Activated naive CD8-positive, alpha-beta T cell treated with anti-CD3 and anti-CD28 coated beads for 36 hours (primary cell): Measurements from ENCODE around the gene GATA2. TPM values are rescaled to one million over a fixed set of nuclear protein-coding genes. Genes with fewer than 3 reads are reported as not detected.

Experiments
- DNase-seq: peaks from one replicate; pipeline ENCODE4 v3.0.0; 2021
- H3K27ac Mint-ChIP-seq: one replicate; pipeline ENCODE4 v1.8.0; 2022; ENCODE audit warnings: mild to moderate bottlenecking, moderate library complexity, mixed read lengths
- H3K27me3 Mint-ChIP-seq: one replicate; pipeline ENCODE4 v1.8.0; 2022; ENCODE audit warnings: mild to moderate bottlenecking, mixed read lengths
- H3K36me3 Mint-ChIP-seq: one replicate; pipeline ENCODE4 v1.8.0; 2021; ENCODE audit warnings: mild to moderate bottlenecking, mixed read lengths
- H3K4me1 Mint-ChIP-seq: one replicate; pipeline ENCODE4 v1.8.0; 2021; ENCODE audit warnings: mixed read lengths
- H3K4me3 Mint-ChIP-seq: one replicate; pipeline ENCODE4 v1.8.0; 2022; ENCODE audit warnings: mild to moderate bottlenecking, moderate library complexity, mixed read lengths
- H3K9me3 Mint-ChIP-seq: one replicate; pipeline ENCODE4 v1.8.0; 2022; ENCODE audit warnings: mixed read lengths
- total RNA-seq, 2 experiments: library from RNA; stranded (reverse); gene quantifications; one replicate each; pipeline ENCODE4 v1.2.3, GENCODE V29; 2021

Gene GATA2
- total RNA-seq, 2 experiments from 2014 or later = 0.24 TPM; not detected in 1

DNA sequence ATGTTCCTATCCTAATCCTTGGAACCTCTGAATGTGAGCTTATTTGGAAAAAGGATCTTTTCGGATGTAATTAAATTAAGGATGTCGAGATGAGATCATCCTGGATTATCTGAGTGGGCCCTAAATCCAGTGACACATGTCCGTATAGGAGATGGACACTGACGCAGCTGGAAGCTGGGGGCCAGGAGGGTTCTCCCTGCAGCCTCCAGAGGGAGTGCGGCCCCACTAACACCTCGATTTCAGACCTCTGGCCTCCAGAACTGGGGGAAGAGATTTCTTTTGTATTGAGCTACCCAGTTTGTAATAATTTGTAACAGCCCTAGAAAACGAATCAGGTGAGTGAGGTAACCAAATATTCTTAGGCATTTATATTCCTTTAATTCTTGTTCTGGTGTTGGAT lies 28.8 kb downstream of the GATA2 start:
- H3K4me3 Mint-ChIP-seq = no peak overlapping the region
- H3K27ac Mint-ChIP-seq = no peak overlapping the region
- no peaks in the 10 kb centered on the region for H3K27me3 Mint-ChIP-seq
- no peaks in the 10 kb centered on the region for H3K9me3 Mint-ChIP-seq
- no peaks in the 10 kb centered on the region for H3K36me3 Mint-ChIP-seq
- H3K4me1 Mint-ChIP-seq = peaks cover 9% of the 10 kb centered on the region
- no peak for DNase-seq

DNA sequence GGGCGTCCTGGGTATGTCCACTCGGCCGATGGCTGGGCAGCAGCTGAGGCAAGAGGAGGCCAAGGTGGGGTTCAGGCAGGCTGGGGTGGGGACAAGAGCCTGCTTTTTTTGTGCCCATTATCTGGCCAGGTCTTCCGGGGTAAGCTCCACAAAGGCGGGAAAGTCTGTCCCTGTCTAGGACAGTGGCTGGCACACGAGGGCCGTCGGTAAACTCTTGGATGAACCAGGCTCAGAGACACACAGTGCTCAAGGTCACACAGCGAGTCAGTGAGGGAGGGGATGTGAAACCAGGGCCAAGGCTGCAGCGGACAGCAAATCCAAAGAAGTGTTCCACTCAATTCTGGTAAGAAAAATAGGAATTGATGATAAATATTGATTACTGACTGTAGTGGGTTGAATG lies 29.2 kb downstream of the GATA2 start:
- no peak overlapping the region for H3K27ac Mint-ChIP-seq
- no peaks in the 10 kb centered on the region for H3K27me3 Mint-ChIP-seq
- no peak overlapping the region for H3K4me3 Mint-ChIP-seq
- H3K4me1 Mint-ChIP-seq = peaks cover 9% of the 10 kb centered on the region
- no peaks in the 10 kb centered on the region for H3K36me3 Mint-ChIP-seq
- no peak for DNase-seq
- H3K9me3 Mint-ChIP-seq = no peaks in the 10 kb centered on the region

DNA sequence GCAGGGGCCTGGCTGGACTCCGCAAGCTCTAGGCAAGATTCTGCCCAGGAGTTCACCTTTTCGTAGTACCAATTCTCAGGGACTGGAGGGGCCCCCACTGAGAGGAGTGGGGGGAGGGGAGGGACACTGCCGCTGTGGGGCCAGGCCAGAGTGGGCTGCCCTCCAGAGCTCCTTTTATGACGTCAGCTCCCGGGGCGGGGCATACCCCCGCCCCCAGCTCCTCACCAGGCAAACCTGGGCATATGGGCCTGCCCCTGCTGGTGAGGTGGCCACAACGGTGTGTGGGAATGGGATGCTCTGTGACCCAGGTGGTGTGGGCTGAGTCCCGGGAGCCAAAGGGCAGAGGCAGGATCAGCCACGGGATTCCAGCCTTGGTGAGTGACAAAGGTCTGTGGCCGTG lies 29.6 kb downstream of the GATA2 start:
- Mint-ChIP-seq H3K27ac (no peak overlapping the region), H3K4me3 (no peak overlapping the region), H3K36me3 (no peaks in the 10 kb centered on the region), H3K9me3 (no peaks in the 10 kb centered on the region), H3K4me1 (peaks cover 6% of the 10 kb centered on the region), H3K27me3 (no peaks in the 10 kb centered on the region)
- DNase-seq = no peak

DNA sequence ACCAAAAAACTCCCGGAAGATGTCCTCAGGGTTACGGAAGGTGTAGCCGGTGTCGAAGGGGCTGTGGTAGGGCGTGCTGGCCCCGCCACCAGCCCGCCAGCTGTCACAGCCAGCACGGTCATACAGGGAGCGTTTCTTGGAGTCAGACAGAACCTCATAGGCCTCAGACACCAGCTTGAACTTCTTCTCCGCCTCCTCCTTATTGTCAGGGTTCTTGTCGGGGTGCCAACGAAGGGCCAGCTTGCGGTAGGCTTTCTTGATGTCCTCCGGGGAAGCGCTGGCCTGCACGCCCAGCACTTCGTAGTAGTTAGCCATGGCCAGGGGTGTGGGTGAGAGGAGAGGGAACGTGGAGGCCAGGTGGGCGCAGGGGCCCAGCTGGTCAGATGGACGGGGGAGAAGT lies 30.1 kb downstream of the GATA2 start:
- Mint-ChIP-seq H3K4me3 (no peak overlapping the region), H3K27me3 (no peaks in the 10 kb centered on the region), H3K4me1 (peaks cover 6% of the 10 kb centered on the region), H3K36me3 (no peaks in the 10 kb centered on the region), H3K27ac (no peak overlapping the region), H3K9me3 (no peaks in the 10 kb centered on the region)
- no peak for DNase-seq

DNA sequence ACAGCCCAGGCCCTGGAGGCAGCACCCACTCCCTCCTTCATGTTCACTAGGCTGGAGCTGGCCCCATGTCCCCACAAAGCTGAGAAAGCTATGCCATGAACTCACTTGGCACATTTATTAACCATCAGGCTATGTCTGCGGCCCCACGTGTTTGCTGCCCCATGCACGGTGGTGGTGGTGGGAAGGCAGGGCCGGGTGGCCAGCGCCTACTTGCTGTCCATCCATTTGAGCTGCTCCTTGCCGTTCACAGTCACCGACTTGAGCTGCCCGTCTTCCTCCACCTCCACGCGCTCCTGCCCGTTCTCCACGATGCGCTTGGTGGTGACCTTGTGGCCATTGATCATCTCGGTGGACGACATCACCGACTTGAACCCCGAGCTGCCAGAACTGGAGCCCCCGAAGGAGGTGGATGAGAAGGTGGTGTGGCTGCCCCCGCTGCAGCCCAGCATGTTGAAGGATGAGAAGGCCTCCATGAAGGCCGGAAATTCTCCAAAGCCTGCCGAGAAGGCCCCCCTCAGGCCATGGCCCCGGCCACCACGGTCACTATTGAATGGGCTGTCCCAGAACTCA lies 30.6 kb downstream of the GATA2 start:
- Mint-ChIP-seq H3K4me3 (no peak overlapping the region), H3K4me1 (peaks cover 6% of the 10 kb centered on the region), H3K9me3 (no peaks in the 10 kb centered on the region), H3K36me3 (no peaks in the 10 kb centered on the region), H3K27ac (no peak overlapping the region), H3K27me3 (no peaks in the 10 kb centered on the region)
- DNase-seq = no peak

DNA sequence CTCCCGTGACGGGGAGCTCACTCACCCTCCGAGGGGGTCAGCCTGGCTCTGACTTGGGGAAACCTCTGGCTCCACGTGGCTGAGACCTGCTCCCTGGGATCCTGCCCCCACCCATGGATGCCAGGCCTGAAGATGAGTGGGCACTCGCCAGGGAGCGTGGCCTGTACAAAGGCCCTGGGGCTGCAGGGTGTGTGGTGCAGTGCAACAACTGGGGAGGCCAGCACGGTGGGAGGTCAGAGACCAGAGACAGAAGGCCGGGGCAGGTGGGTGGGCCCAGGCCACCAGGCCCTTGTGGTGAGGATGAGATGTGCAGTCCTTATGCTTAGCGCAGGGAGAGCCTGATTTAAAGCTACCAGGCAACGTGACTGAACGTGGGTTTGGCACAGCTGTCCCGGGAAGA lies 31.3 kb downstream of the GATA2 start:
- DNase-seq = no peak
- Mint-ChIP-seq H3K4me3 (no peak overlapping the region), H3K4me1 (no peaks in the 10 kb centered on the region), H3K27me3 (no peaks in the 10 kb centered on the region), H3K9me3 (no peaks in the 10 kb centered on the region), H3K27ac (no peak overlapping the region), H3K36me3 (no peaks in the 10 kb centered on the region)

DNA sequence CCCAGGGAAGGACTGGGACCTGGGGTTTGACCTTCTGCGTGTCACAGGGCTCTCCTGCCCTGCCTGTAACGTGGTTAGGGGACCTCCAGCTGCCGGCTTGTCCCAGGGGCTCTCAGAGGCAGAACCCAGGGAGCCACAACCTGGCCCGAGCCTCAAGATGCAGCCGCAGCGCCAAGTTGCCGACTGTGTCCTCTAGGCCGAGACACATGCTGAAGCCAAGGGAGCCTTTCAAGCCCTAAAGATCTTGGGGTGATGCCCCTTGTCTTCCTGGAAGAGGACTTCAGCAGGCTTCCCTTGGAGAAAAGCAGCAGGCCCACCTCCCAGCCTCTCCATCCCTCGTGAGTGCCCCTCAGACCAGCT lies 33.6 kb downstream of the GATA2 start:
- Mint-ChIP-seq H3K27ac (no peak overlapping the region), H3K36me3 (no peaks in the 10 kb centered on the region)

DNA sequence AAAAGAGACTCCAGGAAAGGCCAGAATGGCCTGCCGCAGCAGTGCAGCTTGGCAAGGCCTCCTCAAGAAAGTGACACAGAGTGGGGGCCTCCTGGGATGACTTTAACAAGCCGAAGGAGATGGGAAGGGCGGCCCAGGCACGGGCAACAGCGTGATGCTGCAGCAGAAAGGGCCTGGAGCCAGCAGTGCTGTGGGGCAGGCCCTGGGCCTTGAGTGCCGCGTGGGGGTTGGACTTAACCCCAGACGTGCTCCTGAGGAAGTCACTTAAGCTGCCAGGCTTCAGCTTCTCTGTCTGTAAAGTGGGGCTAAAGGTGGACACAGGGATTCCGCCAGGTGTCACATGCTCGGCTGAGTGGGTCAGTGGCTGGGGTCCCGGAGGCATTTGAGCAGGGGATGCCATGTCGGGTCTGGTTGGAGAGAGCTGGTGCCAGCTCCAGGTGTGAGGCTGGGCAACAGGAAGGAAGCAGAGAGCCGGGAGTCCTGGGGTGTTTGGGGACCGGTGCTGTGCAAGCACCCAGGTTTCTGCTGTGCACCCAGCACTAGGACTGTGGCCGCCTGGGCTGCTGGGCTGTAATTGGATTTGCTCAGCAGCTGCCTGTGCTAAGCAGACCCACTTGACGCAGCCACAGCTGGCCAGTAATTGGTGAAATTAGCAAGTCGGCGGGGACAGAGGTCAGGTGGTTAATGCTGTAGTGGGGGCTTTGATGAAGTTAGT lies 34.1 kb downstream of the GATA2 start:
- Mint-ChIP-seq H3K4me3 (no peak overlapping the region), H3K4me1 (peaks cover 1% of the 10 kb centered on the region), H3K36me3 (no peaks in the 10 kb centered on the region), H3K27ac (no peak overlapping the region), H3K9me3 (no peaks in the 10 kb centered on the region), H3K27me3 (peaks cover 16% of the 10 kb centered on the region)
- DNase-seq = no peak

More for the DNA sequence above, 33.6 kb downstream of the GATA2 start:
- Mint-ChIP-seq H3K9me3 (no peaks in the 10 kb centered on the region), H3K4me3 (no peak overlapping the region), H3K4me1 (no peaks in the 10 kb centered on the region), H3K27me3 (peaks cover 11% of the 10 kb centered on the region)
- no peak for DNase-seq

DNA sequence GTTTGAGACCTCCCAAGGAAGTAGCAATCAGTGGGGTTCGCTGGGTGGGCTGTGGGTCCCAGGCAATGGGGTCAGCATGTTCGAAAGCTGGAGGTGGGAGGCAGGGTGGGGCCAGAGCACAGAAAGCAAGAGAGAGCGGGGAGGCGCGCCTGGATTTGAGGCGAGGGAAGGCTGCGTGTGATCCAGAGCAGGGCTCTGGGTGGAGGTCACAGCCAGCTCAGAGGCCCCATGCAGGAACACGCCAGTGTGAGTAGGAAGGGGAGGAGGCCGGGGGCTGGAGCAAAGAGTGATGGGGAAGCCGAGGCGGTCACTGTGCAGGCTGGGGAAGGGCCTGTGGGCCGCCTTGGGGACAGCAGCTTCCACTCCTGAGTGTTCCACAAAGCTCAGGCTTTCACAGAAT lies 35.1 kb downstream of the GATA2 start:
- Mint-ChIP-seq H3K9me3 (no peaks in the 10 kb centered on the region), H3K27me3 (peaks cover 18% of the 10 kb centered on the region), H3K4me1 (peaks cover 2% of the 10 kb centered on the region), H3K4me3 (no peak overlapping the region), H3K27ac (no peak overlapping the region), H3K36me3 (no peaks in the 10 kb centered on the region)
- DNase-seq = no peak

DNA sequence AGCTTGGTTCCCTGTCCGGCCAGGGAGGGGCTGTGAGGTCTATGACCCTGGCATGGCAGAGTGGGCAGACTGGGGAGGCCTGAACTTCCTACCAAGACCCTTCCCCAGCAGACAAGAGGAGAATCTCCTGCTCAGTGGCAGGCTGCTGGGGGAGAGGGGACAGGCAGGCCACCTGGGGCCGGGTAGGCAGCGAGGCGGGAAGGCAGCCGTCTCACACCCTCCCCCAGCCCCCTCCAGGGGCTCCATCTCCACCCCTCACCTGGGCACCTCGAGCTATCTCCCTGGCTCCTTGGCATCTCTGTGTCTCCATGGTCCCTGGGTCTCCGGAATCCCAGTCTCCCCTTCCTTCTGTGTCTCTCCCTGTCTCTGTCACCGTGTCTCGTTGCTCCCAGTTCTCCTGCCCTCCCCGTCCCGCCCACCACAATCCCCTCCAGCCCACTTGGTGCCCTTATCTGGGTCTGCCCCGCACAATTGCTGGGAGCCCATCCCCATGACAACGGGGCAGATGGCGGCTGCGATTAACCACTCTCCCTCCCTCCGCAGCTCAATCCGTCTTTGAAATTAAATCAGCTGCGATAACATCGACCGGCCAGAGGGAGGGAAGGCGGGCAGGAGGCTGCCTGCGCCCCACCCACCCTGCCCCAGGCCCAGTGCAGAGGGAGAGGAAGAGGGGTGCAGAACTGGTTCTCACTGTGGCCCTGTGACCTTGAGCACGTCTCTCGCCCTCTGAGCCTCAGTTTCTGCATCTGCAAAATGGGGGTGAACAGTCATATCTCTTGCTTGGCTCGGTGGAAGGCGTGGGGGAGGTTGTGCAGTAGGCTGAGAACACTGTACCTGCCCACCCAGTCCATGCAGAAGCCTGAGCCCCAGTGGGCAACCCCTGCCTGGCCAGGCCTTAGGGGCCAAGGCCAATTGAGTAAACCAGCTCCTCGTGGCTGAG lies 36.0 kb downstream of the GATA2 start:
- Mint-ChIP-seq H3K4me1 (peaks cover 2% of the 10 kb centered on the region), H3K4me3 (no peak overlapping the region), H3K9me3 (no peaks in the 10 kb centered on the region), H3K27me3 (peaks cover 18% of the 10 kb centered on the region), H3K36me3 (no peaks in the 10 kb centered on the region), H3K27ac (no peak overlapping the region)
- DNase-seq = no peak

DNA sequence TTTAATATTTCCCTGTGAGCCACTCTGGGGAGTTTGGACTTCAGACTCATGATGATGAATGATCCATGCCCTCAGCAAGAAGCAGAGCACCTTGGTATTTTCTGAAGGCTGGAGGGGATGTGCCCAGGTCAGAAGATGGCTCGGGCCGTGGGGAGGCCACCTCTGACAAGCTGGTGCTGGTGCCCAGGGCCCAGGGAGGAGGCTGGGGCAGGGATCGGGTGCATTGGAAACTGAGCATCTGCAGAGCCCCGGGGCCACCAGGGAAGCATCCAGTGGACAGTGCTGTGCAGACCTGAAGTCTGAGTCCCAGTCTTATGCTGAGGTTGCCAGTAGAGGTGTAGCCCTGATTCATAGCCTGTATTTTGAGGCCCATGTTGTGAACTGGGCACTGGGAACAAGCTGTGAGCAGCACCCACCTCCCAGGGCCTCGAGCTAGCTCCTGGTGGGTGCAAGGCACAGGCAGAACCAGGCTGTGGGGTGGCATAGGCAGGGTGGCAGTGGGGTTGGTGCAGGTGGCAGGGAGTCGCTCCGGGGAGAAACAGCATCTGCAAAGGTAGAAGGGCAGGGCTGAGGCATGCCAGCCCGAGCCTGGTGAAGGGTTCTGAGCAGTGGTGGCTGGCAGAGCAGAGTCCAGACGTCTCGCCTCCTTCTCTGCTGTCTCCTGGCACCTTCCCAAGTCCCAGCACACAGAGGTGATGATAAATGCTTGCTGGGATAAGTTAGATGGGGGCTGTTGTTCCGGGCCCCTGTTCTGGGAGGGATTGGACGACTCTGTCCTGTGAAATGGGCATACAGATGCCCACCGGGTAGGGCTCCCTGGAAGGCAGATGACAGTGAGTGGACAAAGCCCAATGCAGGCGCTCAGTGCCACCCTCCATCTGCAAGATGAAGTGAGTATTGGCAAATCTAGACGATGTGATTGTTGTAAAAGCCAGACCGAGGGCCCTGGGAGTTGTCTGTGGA lies 36.9 kb downstream of the GATA2 start:
- no peak overlapping the region for H3K4me3 Mint-ChIP-seq
- peaks cover 1% of the 10 kb centered on the region for H3K36me3 Mint-ChIP-seq
- DNase-seq = no peak
- peaks cover 2% of the 10 kb centered on the region for H3K4me1 Mint-ChIP-seq
- no peak overlapping the region for H3K27ac Mint-ChIP-seq
- H3K9me3 Mint-ChIP-seq = no peaks in the 10 kb centered on the region
- H3K27me3 Mint-ChIP-seq = peaks cover 18% of the 10 kb centered on the region

DNA sequence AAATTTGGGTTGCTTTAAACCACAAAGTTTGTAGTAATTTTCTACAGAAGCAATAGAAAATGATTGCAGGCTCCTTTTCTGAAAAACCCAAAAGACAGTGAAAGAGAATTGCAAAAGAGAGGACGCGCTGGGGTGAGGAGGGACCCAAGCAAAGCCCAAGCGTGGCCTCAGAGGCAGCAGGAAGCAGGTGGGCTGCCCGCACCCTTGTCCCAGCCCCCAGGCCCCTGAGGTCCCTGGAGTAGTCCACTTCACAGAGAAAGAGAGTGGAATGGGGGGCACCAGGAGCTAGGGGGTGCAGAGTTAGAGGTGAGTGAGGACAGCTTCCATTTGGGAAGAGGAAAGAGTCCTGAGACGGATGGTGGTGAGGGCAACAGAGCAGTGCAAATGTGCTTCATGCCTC lies 37.9 kb downstream of the GATA2 start:
- peaks cover 3% of the 10 kb centered on the region for H3K9me3 Mint-ChIP-seq
- H3K4me3 Mint-ChIP-seq = no peak overlapping the region
- peaks cover 4% of the 10 kb centered on the region for H3K36me3 Mint-ChIP-seq
- no peak overlapping the region for H3K27ac Mint-ChIP-seq
- H3K27me3 Mint-ChIP-seq = peaks cover 18% of the 10 kb centered on the region
- no peak for DNase-seq
- H3K4me1 Mint-ChIP-seq = peaks cover 2% of the 10 kb centered on the region

DNA sequence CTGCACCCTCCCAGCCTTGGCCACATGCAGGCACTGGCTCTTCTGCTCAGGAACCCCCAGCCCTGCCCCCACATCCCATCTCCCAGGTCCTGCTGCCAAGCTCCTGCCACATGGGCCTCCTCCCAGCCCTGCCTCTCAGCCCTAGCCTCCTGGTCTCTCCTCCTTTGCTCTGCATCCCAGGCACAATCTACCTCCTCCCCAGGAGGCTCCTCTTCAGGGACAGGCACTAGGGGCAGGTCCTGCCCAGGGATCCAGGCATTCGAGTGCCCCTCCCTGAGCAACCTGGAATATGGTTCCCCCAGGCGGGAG lies 38.7 kb downstream of the GATA2 start:
- no peak overlapping the region for H3K27ac Mint-ChIP-seq
- H3K4me1 Mint-ChIP-seq = peaks cover 2% of the 10 kb centered on the region
- H3K36me3 Mint-ChIP-seq = peaks cover 5% of the 10 kb centered on the region
- H3K27me3 Mint-ChIP-seq = peaks cover 18% of the 10 kb centered on the region
- peaks cover 6% of the 10 kb centered on the region for H3K9me3 Mint-ChIP-seq
- H3K4me3 Mint-ChIP-seq = no peak overlapping the region
- DNase-seq = no peak

DNA sequence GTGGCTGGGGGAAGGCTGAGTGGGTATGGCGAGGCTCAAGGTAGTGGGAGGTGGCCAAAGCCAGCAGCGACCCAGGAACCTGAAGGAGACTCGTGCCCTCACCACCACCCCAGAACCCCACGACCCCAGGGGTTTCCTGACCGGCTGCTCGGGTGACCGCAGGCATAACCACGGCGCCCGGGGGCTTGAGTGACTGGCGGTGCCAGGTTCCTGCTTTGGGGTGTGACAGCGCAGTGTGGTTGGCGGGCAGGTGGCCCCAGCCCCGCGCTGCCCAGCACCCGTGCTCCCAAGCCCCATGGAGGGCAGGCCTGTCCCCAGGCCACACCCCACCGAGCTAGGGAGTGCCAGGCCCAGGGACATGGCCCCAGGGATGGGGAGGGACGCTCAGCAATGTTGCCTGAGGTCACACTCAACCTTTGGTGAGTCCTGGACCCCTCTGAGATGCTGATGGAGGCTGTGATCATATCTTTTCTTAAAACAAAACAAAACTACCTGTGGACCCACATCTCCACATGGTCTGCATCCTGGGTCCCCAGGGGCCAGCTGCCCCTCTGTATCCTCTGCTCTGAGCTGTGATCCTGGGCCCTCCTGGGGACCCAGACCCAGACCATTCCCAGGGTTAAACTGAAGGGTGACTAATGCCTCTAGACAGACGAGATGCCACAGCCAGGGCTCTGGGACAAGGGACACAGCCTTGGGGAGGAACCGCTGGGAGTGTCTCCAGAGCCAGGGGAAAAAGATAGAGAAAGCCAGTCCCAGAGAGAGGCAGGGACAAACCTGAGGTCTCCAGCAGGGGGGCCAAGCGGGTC lies 39.3 kb downstream of the GATA2 start:
- Mint-ChIP-seq H3K4me1 (peaks cover 6% of the 10 kb centered on the region), H3K36me3 (peaks cover 9% of the 10 kb centered on the region), H3K9me3 (peaks cover 10% of the 10 kb centered on the region), H3K27ac (no peak overlapping the region), H3K27me3 (peaks cover 18% of the 10 kb centered on the region), H3K4me3 (no peak overlapping the region)
- no peak for DNase-seq
